ENCODE measurements around the gene LRRC4.

DNA sequence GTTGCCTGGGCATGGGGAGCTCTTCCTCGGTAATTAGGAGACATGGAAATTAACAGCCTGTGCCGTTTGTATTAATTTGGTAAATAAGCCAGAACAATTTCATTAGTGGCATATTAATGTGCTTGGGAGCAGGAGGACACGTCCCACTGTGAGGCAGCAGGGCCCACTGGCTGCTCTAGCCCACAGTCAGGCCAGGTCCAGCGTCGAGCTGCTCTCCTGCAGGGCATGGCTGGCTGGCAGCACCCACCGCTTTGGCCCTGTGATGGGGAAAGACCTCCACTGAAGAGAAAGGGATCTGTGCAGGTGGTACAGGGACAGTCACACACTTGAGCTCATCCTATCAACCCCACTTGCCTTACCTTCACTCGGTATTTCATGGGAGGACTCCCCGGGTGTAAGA is 37.5 kb upstream of the LRRC4 start:
- TF ChIP-seq EZH2 (IDR thresholded peaks at IDR 0.05; ENCODE audit: insufficient read depth, poor library complexity, severe bottlenecking) = no peak
- TF ChIP-seq EZH2phosphoT487 (IDR thresholded peaks at IDR 0.05; ENCODE audit: insufficient read depth, low read depth) = no peak

All from GM23248 (cell line).